K562 (cell line): ENCODE data around the gene GYPC. TPM values are rescaled to one million over a fixed set of nuclear protein-coding genes. Genes with fewer than 3 reads are reported as not detected.
A peak's percentile ranks its signal among the peaks of the same experiment; 100 is the strongest.

Experiments used
- ATF2 ChIP-seq: sonication (generic); formaldehyde crosslinking; IDR thresholded peaks from 2 replicates; pipeline ENCODE4 v1.8.1; 2022; ENCODE audit warnings: missing genetic modification reagents
- CHAMP1 ChIP-seq: fragments of 450-650 bp; IDR thresholded peaks from 2 replicates; pipeline ENCODE4 v1.6.1; 2016; ENCODE audit warnings: mild to moderate bottlenecking
- DIDO1 ChIP-seq: fragments of 450-650 bp; IDR thresholded peaks from 2 replicates; pipeline ENCODE4 v1.6.1; 2016; ENCODE audit warnings: low read depth, missing biosample characterization, missing genetic modification characterization
- IRF2 ChIP-seq: sonication (generic); formaldehyde crosslinking; IDR thresholded peaks from 2 replicates; pipeline ENCODE4 v1.8.1; 2022; ENCODE audit warnings: mild to moderate bottlenecking, missing genetic modification reagents
- MTA3 ChIP-seq: fragments of 450-650 bp; formaldehyde crosslinking; IDR thresholded peaks from 2 replicates; pipeline ENCODE4 v1.6.1; 2017; ENCODE audit warnings: mild to moderate bottlenecking, borderline replicate concordance
- RBM22 ChIP-seq: fragments of 200-400 bp; formaldehyde crosslinking; IDR thresholded peaks from 2 replicates; pipeline ENCODE4 v1.6.1; 2018; ENCODE audit warnings: low read length, low read depth; ENCODE audit not compliant: poor library complexity, severe bottlenecking
- SMARCA4 ChIP-seq: fragments of 450-650 bp; IDR thresholded peaks from 2 replicates; pipeline ENCODE4 v1.6.1; 2016
- SMARCB1 ChIP-seq: IDR thresholded peaks from 2 replicates; pipeline ENCODE4 v1.6.1; 2011; ENCODE audit warnings: improper control_type of control experiment, low read depth; ENCODE audit not compliant: insufficient read length
- TAF1 ChIP-seq: IDR thresholded peaks from 2 replicates; pipeline ENCODE4 v1.6.1; 2011; ENCODE audit warnings: mild to moderate bottlenecking, low read length, moderate library complexity; ENCODE audit not compliant: insufficient read depth, control insufficient read depth, severe bottlenecking; ENCODE audit errors: extremely low read depth
- TEAD4 ChIP-seq, 2 experiments: sonication (generic) in 1 of 2; formaldehyde crosslinking in 1 of 2; IDR thresholded peaks; 2 replicates each; pipeline versions ENCODE4 v1.6.1 to v1.8.0; 2012 to 2022; ENCODE audit warnings: borderline replicate concordance in 1 of 2, inconsistent platforms in 1 of 2, low read length in 1 of 2, mild to moderate bottlenecking in 1 of 2, missing genetic modification reagents in 1 of 2
- TFAM ChIP-seq: fragments of 250-450 bp; sonication (Bioruptor Pico); conservative IDR thresholded peaks from 2 replicates; pipeline ENCODE4 v1.5.0; 2021; ENCODE audit warnings: mild to moderate bottlenecking, moderate library complexity
- YY1 ChIP-seq, 3 experiments: IDR thresholded peaks; 2 replicates each; pipeline ENCODE4 v1.6.1; 2011; ENCODE audit warnings: low read length in 2 of 3, mild to moderate bottlenecking in 2 of 3, moderate library complexity in 2 of 3, borderline replicate concordance in 1 of 3, control low read depth in 1 of 3, low read depth in 1 of 3; ENCODE audit not compliant: insufficient read depth in 3 of 3, insufficient replicate concordance in 2 of 3, control insufficient read depth in 1 of 3, insufficient read length in 1 of 3; ENCODE audit errors: extremely low read depth in 1 of 3
- ZNF316 ChIP-seq: fragments of 450-650 bp; IDR thresholded peaks from 2 replicates; pipeline ENCODE4 v1.6.1; 2016
- ZNF589 ChIP-seq: fragments of 200-800 bp; sonication (Bioruptor generic); IDR thresholded peaks from 2 replicates; pipeline ENCODE4 v1.6.1; 2016; ENCODE audit warnings: low read depth, missing genetic modification characterization, missing compliant biosample characterization
- ZNF707 ChIP-seq: fragments of 250-450 bp; sonication (Bioruptor Pico); conservative IDR thresholded peaks from 2 replicates; pipeline ENCODE4 v1.8.0; 2022; ENCODE audit warnings: inconsistent platforms, mild to moderate bottlenecking, moderate library complexity
- polyA plus RNA-seq, 8 experiments: library from polyadenylated mRNA; depleted of rRNA in 4 of 8; stranded (reverse) in 5 of 8; unstranded in 3 of 8; fragments of >200 nt; fragmentation: Nextera tagmentation in 2 of 8; fragmentation: Illumina TruSeq in 1 of 8; extraction: Ambion mirVana in 2 of 8; extraction: Trizol in 1 of 8; gene quantifications; 2 replicates each; pipeline versions ENCODE4 v1.2.1 to v1.2.3, GENCODE V29; 2011 to 2014; ENCODE audit warnings: inconsistent platforms in 1 of 8, missing spikeins in 1 of 8
- total RNA-seq, 7 experiments: library from RNA; depleted of rRNA in 6 of 7; stranded (reverse); fragments of >200 nt in 6 of 7; fragmentation: Illumina TruSeq in 2 of 7; extraction: Trizol in 2 of 7; gene quantifications; 2 replicates each; pipeline versions ENCODE4 v1.2.1 to v1.2.3, GENCODE V29; 2011 to 2021; ENCODE audit warnings: low replicate concordance in 1 of 7
- TF ChIP-seq, protein P1 (sequence below): fragments of 250-450 bp; sonication (Bioruptor Pico); IDR thresholded peaks from 2 replicates; pipeline ENCODE4 v1.4.0; 2020

Gene GYPC
- total and polyA plus RNA-seq, 9 of the 15 experiments (the other 6 are each of a cell fraction or from before 2014, with no cell fraction given) = 50.6 to 282 (median 194) TPM

- no peak for TF ChIP-seq SMARCB1
- TF ChIP-seq MTA3 = 0 out of 2 replicates have a peak, but pooled peaks have one; percentile 35
- no peak for TF ChIP-seq ZNF707 (CRISPR knock-in tag)
- TF ChIP-seq DIDO1 = no peak
- TF ChIP-seq TFAM (CRISPR knock-in tag) = no peak
- peak; percentile 43; the same call in 1 of the 2 replicates for TF ChIP-seq SMARCA4
- peak; percentile 58 for TF ChIP-seq RBM22
- TF ChIP-seq ZNF589 (CRISPR knock-in tag) = peak; percentile 32; the same call in 1 of the 2 replicates
- peak; percentile 42 for TF ChIP-seq TAF1
- TF ChIP-seq TEAD4 (IDR thresholded peaks at IDR 0.05; ENCODE audit: low read length) = 0 out of 2 replicates have a peak, but pooled peaks have one; percentile 6
- TF ChIP-seq TEAD4 (CRISPR knock-in tag; IDR thresholded peaks at IDR 0.05; ENCODE audit: borderline replicate concordance) = no peak
- TF ChIP-seq ZNF316 = no peak
- no peak for TF ChIP-seq CHAMP1
- TF ChIP-seq, protein P1, sequence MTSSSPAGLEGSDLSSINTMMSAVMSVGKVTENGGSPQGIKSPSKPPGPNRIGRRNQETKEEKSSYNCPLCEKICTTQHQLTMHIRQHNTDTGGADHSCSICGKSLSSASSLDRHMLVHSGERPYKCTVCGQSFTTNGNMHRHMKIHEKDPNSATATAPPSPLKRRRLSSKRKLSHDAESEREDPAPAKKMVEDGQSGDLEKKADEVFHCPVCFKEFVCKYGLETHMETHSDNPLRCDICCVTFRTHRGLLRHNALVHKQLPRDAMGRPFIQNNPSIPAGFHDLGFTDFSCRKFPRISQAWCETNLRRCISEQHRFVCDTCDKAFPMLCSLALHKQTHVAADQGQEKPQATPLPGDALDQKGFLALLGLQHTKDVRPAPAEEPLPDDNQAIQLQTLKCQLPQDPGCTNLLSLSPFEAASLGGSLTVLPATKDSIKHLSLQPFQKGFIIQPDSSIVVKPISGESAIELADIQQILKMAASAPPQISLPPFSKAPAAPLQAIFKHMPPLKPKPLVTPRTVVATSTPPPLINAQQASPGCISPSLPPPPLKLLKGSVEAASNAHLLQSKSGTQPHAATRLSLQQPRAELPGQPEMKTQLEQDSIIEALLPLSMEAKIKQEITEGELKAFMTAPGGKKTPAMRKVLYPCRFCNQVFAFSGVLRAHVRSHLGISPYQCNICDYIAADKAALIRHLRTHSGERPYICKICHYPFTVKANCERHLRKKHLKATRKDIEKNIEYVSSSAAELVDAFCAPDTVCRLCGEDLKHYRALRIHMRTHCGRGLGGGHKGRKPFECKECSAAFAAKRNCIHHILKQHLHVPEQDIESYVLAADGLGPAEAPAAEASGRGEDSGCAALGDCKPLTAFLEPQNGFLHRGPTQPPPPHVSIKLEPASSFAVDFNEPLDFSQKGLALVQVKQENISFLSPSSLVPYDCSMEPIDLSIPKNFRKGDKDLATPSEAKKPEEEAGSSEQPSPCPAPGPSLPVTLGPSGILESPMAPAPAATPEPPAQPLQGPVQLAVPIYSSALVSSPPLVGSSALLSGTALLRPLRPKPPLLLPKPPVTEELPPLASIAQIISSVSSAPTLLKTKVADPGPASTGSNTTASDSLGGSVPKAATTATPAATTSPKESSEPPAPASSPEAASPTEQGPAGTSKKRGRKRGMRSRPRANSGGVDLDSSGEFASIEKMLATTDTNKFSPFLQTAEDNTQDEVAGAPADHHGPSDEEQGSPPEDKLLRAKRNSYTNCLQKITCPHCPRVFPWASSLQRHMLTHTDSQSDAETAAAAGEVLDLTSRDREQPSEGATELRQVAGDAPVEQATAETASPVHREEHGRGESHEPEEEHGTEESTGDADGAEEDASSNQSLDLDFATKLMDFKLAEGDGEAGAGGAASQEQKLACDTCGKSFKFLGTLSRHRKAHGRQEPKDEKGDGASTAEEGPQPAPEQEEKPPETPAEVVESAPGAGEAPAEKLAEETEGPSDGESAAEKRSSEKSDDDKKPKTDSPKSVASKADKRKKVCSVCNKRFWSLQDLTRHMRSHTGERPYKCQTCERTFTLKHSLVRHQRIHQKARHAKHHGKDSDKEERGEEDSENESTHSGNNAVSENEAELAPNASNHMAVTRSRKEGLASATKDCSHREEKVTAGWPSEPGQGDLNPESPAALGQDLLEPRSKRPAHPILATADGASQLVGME (CRISPR knock-in tag) = no peak
- TF ChIP-seq IRF2 (CRISPR knock-in tag) = no peak
- no peak for TF ChIP-seq ATF2 (CRISPR knock-in tag)
- TF ChIP-seq YY1 (IDR thresholded peaks at IDR 0.05; ENCODE audit: borderline replicate concordance in 1 of 3, control insufficient read depth in 1 of 3, extremely low read depth in 1 of 3, insufficient read depth in 3 of 3, insufficient read length in 1 of 3, insufficient replicate concordance in 2 of 3, low read depth in 1 of 3, low read length in 2 of 3) = peak in 1 of 3 experiments; percentile 70
These were observed at the start of gene GYPC (continued) for GRCh38 chr2:126655500-126656430.
